Measurements from ENCODE around the gene DNAH6.
"Not testable (repeated sequence)": the region's sequence is repeated elsewhere in the genome, so short reads cannot be mapped to it uniquely, and the experiment has no call there.

DNAH6 gene

DNA sequence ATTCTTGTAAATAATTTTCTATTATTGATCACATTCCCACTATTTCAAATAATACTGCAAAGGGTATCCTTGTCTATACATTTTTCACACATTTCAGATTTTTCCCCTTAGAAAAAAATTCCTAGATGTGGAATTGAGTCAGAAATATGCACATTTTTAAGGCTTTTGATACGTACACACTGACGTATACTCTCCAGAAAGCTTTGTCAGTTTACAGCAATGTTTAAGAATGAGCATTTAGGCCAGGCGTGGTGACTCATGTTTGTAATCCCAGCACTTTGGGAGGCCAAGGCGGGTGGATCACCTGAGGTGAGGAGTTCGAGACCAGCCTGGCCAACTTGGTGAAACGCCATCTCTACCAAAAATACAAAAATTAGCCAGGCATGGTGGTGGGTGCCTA lies 35.2 kb downstream of the DNAH6 start:
- H3K79me1 ChIP-seq (ENCODE audit: low read length); H2AK5ac ChIP-seq (ENCODE audit: low read length); H3K4me2 ChIP-seq (ENCODE audit: low read length); H3K4ac ChIP-seq (ENCODE audit: low read depth, low read length); H4K8ac ChIP-seq (ENCODE audit: low read depth, low read length); H3K27me3 ChIP-seq (ENCODE audit: insufficient read depth, low read length, poor library complexity); H2BK15ac ChIP-seq (replicated peaks; ENCODE audit: low read depth); H3K18ac ChIP-seq (ENCODE audit: low read length); H3K56ac ChIP-seq (ENCODE audit: low read length); H3K4me1 ChIP-seq (ENCODE audit: control insufficient read depth, low read depth, low read length); DNase-seq; H3K27ac ChIP-seq (ENCODE audit: low read depth, low read length); H3K9ac ChIP-seq (ENCODE audit: low read length); H3K4me3 ChIP-seq (ENCODE audit: low read length); H2BK120ac ChIP-seq (ENCODE audit: low read depth, low read length); H2BK5ac ChIP-seq (ENCODE audit: low read length); H4K5ac ChIP-seq (ENCODE audit: low read length); H3K36me3 ChIP-seq (ENCODE audit: control insufficient read depth, insufficient read depth, low read length); H3K79me2 ChIP-seq (ENCODE audit: control insufficient read depth, insufficient read depth, low read length); H3K23ac ChIP-seq (ENCODE audit: low read length): not testable (repeated sequence)
- no CpG with 5 or more reads among the region's 6 CpGs for WGBS (ENCODE audit: extremely low coverage, insufficient coverage, low lambda C conversion rate)

DNA sequence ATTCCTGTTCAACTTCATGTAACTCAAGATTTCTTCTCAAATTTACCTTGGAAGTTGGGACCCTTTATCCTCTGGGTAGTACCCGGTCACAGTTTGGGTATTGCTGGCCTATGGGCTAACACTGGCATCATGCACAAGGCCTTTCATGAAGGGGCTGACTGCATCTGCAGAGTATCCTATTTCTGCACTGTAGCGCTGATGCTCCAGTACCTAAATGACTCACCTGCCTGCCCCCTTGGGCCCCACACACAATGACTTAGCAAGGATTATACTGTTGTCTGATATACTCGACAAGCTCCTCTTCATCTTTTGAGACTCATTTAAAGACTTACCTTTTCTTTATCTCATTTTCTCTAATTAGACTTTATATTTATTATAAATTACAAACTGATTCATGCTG lies 39.9 kb downstream of the DNAH6 start:
- H3K56ac ChIP-seq (ENCODE audit: low read length) = no peak overlapping the region
- no peak overlapping the region for H2AK5ac ChIP-seq (ENCODE audit: low read length)
- no peak overlapping the region for H3K9ac ChIP-seq (ENCODE audit: low read length)
- no peak overlapping the region for H3K4ac ChIP-seq (ENCODE audit: low read depth, low read length)
- H2BK15ac ChIP-seq (replicated peaks; ENCODE audit: low read depth) = no peak overlapping the region
- no peak overlapping the region for H3K4me2 ChIP-seq (ENCODE audit: low read length)
- no peaks in the 10 kb centered on the region for H3K79me1 ChIP-seq (ENCODE audit: low read length)
- H4K5ac ChIP-seq (ENCODE audit: low read length) = no peak overlapping the region
- H3K4me3 ChIP-seq (ENCODE audit: low read length) = no peak overlapping the region
- H2BK5ac ChIP-seq (ENCODE audit: low read length) = no peak overlapping the region
- no peak overlapping the region for H3K18ac ChIP-seq (ENCODE audit: low read length)
- no peak for DNase-seq
- no peaks in the 10 kb centered on the region for H3K79me2 ChIP-seq (ENCODE audit: control insufficient read depth, insufficient read depth, low read length)
- no peaks in the 10 kb centered on the region for H3K4me1 ChIP-seq (ENCODE audit: control insufficient read depth, low read depth, low read length)
- H4K8ac ChIP-seq (ENCODE audit: low read depth, low read length) = no peak overlapping the region
- H3K27me3 ChIP-seq (ENCODE audit: insufficient read depth, low read length, poor library complexity) = no peaks in the 10 kb centered on the region
- no CpG with 5 or more reads among the region's 3 CpGs for WGBS (ENCODE audit: extremely low coverage, insufficient coverage, low lambda C conversion rate)
- H3K27ac ChIP-seq (ENCODE audit: low read depth, low read length) = no peak overlapping the region
- H2BK120ac ChIP-seq (ENCODE audit: low read depth, low read length) = no peak overlapping the region
- H3K23ac ChIP-seq (ENCODE audit: low read length) = no peak overlapping the region
- H3K36me3 ChIP-seq (ENCODE audit: control insufficient read depth, insufficient read depth, low read length) = no peaks in the 10 kb centered on the region

DNA sequence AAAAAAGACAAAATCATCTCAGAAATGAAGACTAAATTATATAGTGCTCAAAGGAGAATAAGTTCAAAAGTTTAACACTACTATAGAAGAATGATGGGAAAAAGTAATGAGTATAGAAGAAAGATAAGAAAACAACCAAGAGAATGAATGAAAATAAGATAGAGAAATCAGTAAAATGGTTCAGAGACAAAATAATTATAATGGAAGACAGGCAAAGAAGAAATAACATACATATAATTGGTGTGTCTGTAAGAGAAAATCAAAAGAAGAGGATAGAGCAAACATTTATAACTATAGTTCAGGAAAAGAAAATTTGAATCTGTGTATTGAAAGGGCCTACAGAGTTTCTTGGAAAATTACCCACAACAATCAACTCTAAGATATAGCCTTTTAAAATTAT lies 43.5 kb downstream of the DNAH6 start:
- no peak for DNase-seq
- Histone ChIP-seq H2BK5ac (ENCODE audit: low read length) (no peak overlapping the region), H3K4me1 (ENCODE audit: control insufficient read depth, low read depth, low read length) (no peaks in the 10 kb centered on the region), H3K4me2 (ENCODE audit: low read length) (no peak overlapping the region), H2AK5ac (ENCODE audit: low read length) (no peak overlapping the region), H4K8ac (ENCODE audit: low read depth, low read length) (no peak overlapping the region), H3K18ac (ENCODE audit: low read length) (no peak overlapping the region), H3K79me1 (ENCODE audit: low read length) (no peaks in the 10 kb centered on the region), H2BK15ac (replicated peaks; ENCODE audit: low read depth) (no peak overlapping the region), H4K5ac (ENCODE audit: low read length) (no peak overlapping the region), H3K27ac (ENCODE audit: low read depth, low read length) (no peak overlapping the region), H3K9ac (ENCODE audit: low read length) (no peak overlapping the region), H3K79me2 (ENCODE audit: control insufficient read depth, insufficient read depth, low read length) (no peaks in the 10 kb centered on the region), H2BK120ac (ENCODE audit: low read depth, low read length) (no peak overlapping the region), H3K4me3 (ENCODE audit: low read length) (no peak overlapping the region), H3K36me3 (ENCODE audit: control insufficient read depth, insufficient read depth, low read length) (no peaks in the 10 kb centered on the region), H3K56ac (ENCODE audit: low read length) (no peak overlapping the region), H3K4ac (ENCODE audit: low read depth, low read length) (no peak overlapping the region), H3K27me3 (ENCODE audit: insufficient read depth, low read length, poor library complexity) (no peaks in the 10 kb centered on the region), H3K23ac (ENCODE audit: low read length) (no peak overlapping the region)

DNA sequence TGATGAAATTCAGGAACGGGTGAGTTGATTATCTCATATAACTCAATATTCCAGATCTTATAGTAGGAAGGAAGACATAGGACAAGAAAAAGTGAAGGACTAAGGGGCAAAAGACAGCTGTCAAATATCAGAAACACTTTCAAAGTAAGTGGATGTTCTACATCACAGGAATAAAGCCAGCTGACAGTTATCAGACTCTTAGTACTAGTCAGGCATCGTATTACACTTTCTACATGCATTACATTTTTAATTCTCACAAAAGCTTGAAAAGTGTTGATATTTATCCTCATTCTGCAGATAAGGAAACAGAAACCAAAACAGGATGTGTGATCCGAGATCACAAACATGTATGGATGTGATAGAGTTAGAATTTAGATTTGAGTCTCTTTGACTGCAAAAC lies 63.4 kb downstream of the DNAH6 start:
- no peaks in the 10 kb centered on the region for H3K79me1 ChIP-seq (ENCODE audit: low read length)
- no CpG with 5 or more reads among the region's 3 CpGs for WGBS (ENCODE audit: extremely low coverage, insufficient coverage, low lambda C conversion rate)
- H4K8ac ChIP-seq (ENCODE audit: low read depth, low read length) = no peak overlapping the region

DNA sequence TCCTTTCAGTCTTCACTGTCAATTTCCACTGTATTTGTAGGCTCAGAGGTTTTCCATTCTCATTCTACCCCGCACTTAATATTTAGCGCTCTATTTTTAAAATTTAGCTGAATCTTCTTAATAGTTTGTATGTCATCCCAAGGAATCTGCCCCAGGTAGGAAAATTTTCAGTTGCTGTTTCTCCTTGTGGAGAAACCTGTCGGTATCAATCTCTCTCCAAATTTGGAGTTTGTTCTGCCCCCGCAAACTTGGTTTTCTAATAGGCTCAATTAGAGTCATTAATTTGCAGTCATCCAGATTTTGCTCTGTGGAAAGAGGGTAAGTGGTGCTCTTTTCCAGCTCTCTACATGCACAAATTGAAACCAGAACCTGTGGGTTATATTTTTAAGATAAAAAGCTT lies 87.6 kb downstream of the DNAH6 start:
- no CpG with 5 or more reads among the region's 4 CpGs for WGBS (ENCODE audit: extremely low coverage, insufficient coverage, low lambda C conversion rate)
- Histone ChIP-seq H3K27ac (ENCODE audit: low read depth, low read length) (no peak overlapping the region), H3K9ac (ENCODE audit: low read length) (no peak overlapping the region), H3K18ac (ENCODE audit: low read length) (no peak overlapping the region), H3K4me2 (ENCODE audit: low read length) (no peak overlapping the region), H2AK5ac (ENCODE audit: low read length) (no peak overlapping the region), H3K27me3 (ENCODE audit: insufficient read depth, low read length, poor library complexity) (no peaks in the 10 kb centered on the region), H3K79me2 (ENCODE audit: control insufficient read depth, insufficient read depth, low read length) (no peaks in the 10 kb centered on the region), H3K4me1 (ENCODE audit: control insufficient read depth, low read depth, low read length) (no peaks in the 10 kb centered on the region), H3K4me3 (ENCODE audit: low read length) (no peak overlapping the region), H3K4ac (ENCODE audit: low read depth, low read length) (no peak overlapping the region), H2BK5ac (ENCODE audit: low read length) (no peak overlapping the region), H4K5ac (ENCODE audit: low read length) (no peak overlapping the region), H2BK120ac (ENCODE audit: low read depth, low read length) (no peak overlapping the region), H2BK15ac (replicated peaks; ENCODE audit: low read depth) (no peak overlapping the region), H4K8ac (ENCODE audit: low read depth, low read length) (no peak overlapping the region), H3K56ac (ENCODE audit: low read length) (no peak overlapping the region), H3K23ac (ENCODE audit: low read length) (no peak overlapping the region), H3K79me1 (ENCODE audit: low read length) (no peaks in the 10 kb centered on the region), H3K36me3 (ENCODE audit: control insufficient read depth, insufficient read depth, low read length) (no peaks in the 10 kb centered on the region)
- no peak for DNase-seq

More for the DNA sequence above, 63.4 kb downstream of the DNAH6 start:
- Histone ChIP-seq H3K4me2 (ENCODE audit: low read length) (no peak overlapping the region), H2AK5ac (ENCODE audit: low read length) (no peak overlapping the region), H2BK5ac (ENCODE audit: low read length) (no peak overlapping the region), H3K27me3 (ENCODE audit: insufficient read depth, low read length, poor library complexity) (no peaks in the 10 kb centered on the region), H3K4me3 (ENCODE audit: low read length) (no peak overlapping the region), H2BK15ac (replicated peaks; ENCODE audit: low read depth) (no peak overlapping the region), H3K79me2 (ENCODE audit: control insufficient read depth, insufficient read depth, low read length) (no peaks in the 10 kb centered on the region), H3K18ac (ENCODE audit: low read length) (no peak overlapping the region), H4K5ac (ENCODE audit: low read length) (no peak overlapping the region), H3K9ac (ENCODE audit: low read length) (no peak overlapping the region), H3K23ac (ENCODE audit: low read length) (no peak overlapping the region), H3K56ac (ENCODE audit: low read length) (no peak overlapping the region), H2BK120ac (ENCODE audit: low read depth, low read length) (no peak overlapping the region), H3K4ac (ENCODE audit: low read depth, low read length) (no peak overlapping the region), H3K4me1 (ENCODE audit: control insufficient read depth, low read depth, low read length) (peaks cover 2% of the 10 kb centered on the region), H3K36me3 (ENCODE audit: control insufficient read depth, insufficient read depth, low read length) (no peaks in the 10 kb centered on the region), H3K27ac (ENCODE audit: low read depth, low read length) (no peak overlapping the region)
- DNase-seq = no peak

DNA sequence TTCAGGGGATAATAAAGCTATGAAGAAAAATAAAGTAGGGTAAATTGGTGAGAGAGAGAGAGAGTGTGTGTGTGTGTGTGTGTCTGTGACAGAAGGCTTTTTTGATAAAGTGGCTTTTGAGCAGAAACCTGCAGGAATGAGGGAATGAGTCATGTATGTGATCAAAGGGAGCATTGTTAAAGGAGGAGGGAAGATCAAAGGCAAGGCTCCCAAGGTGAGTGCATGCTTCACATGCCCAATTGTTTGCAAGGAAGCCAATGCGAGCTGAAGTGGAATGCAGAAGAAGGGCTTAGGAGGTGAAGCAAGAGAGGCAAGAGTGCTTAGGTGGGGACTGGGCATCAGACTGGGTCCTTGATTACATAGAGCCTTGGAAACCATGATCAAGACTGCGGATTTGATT lies 96.8 kb downstream of the DNAH6 start:
- H3K79me2 ChIP-seq (ENCODE audit: control insufficient read depth, insufficient read depth, low read length) = no peaks in the 10 kb centered on the region
- H2BK5ac ChIP-seq (ENCODE audit: low read length) = no peak overlapping the region
- no peak overlapping the region for H3K18ac ChIP-seq (ENCODE audit: low read length)
- no peaks in the 10 kb centered on the region for H3K36me3 ChIP-seq (ENCODE audit: control insufficient read depth, insufficient read depth, low read length)
- H4K5ac ChIP-seq (ENCODE audit: low read length) = no peak overlapping the region
- WGBS (ENCODE audit: extremely low coverage, insufficient coverage, low lambda C conversion rate) = no CpG with 5 or more reads among the region's 2 CpGs
- no peak overlapping the region for H2AK5ac ChIP-seq (ENCODE audit: low read length)
- H3K27ac ChIP-seq (ENCODE audit: low read depth, low read length) = no peak overlapping the region
- H3K4me3 ChIP-seq (ENCODE audit: low read length) = no peak overlapping the region
- no peak overlapping the region for H3K4ac ChIP-seq (ENCODE audit: low read depth, low read length)
- no peaks in the 10 kb centered on the region for H3K79me1 ChIP-seq (ENCODE audit: low read length)
- H2BK120ac ChIP-seq (ENCODE audit: low read depth, low read length) = no peak overlapping the region
- DNase-seq = peak; percentile 80
- H3K9ac ChIP-seq (ENCODE audit: low read length) = no peak overlapping the region
- no peak overlapping the region for H4K8ac ChIP-seq (ENCODE audit: low read depth, low read length)
- H3K23ac ChIP-seq (ENCODE audit: low read length) = no peak overlapping the region
- H3K4me1 ChIP-seq (ENCODE audit: control insufficient read depth, low read depth, low read length) = no peaks in the 10 kb centered on the region
- H3K56ac ChIP-seq (ENCODE audit: low read length) = no peak overlapping the region
- no peak overlapping the region for H2BK15ac ChIP-seq (replicated peaks; ENCODE audit: low read depth)
- H3K4me2 ChIP-seq (ENCODE audit: low read length) = no peak overlapping the region
- no peaks in the 10 kb centered on the region for H3K27me3 ChIP-seq (ENCODE audit: insufficient read depth, low read length, poor library complexity)
